A549 (cell line): ENCODE results near the gene SV2C. TPM values are rescaled to one million over a fixed set of nuclear protein-coding genes. Genes with fewer than 3 reads are reported as not detected.

Experiments
- ATAC-seq, 2 experiments: fragments of 200-7000 bp in 1 of 2; fragments of >200 bp in 1 of 2; cut with Nextera tagmentation in 1 of 2; cut with Tn5 transposase in 1 of 2; 3 replicates each; pipeline versions ENCODE4 v1.8.0 to v1.9.1; 2018 to 2020; ENCODE audit warnings: mild to moderate bottlenecking in 1 of 2, moderate library complexity in 1 of 2
- CTCF ChIA-PET: fragments of 300-600 bp; sonication (Branson Sonifier 250); formaldehyde crosslinking; extraction: SDS; loops from one replicate; lab custom pipeline; 2021; ENCODE audit warnings: antibody characterized with exemption, inconsistent platforms; lab: Yijun Ruan, JAX
- POLR2A ChIA-PET: fragments of 350-600 bp; formaldehyde crosslinking; extraction: SDS; loops from one replicate; lab custom pipeline; 2021; ENCODE audit warnings: antibody characterized with exemption, inconsistent platforms; lab: Yijun Ruan, JAX
- DNase-seq, 2 experiments: peaks; one replicate each; pipeline versions ENCODE4 v3.0.0 to v3.0.0-alpha.2; 2011 to 2016; ENCODE audit warnings: low read depth in 1 of 2, low spot score in 1 of 2
- FAIRE-seq: peaks from 2 replicates; lab custom pipeline; 2011; peaks lifted over from hg19 to GRCh38; lab: Jason Lieb, UNC
- H3K27ac ChIP-seq, 2 experiments: fragments of >200 bp; sonication (Bioruptor Twin); formaldehyde crosslinking; 3 replicates each; pipeline ENCODE4 v1.5.1; 2016 to 2017
- H3K4me1 ChIP-seq: fragments of >200 bp; sonication (Bioruptor Twin); formaldehyde crosslinking; 3 replicates; pipeline ENCODE4 v1.6.1; 2016
- H3K4me2 ChIP-seq: fragments of >200 bp; sonication (Bioruptor Twin); formaldehyde crosslinking; 3 replicates; pipeline ENCODE4 v1.6.1; 2016
- H3K4me3 ChIP-seq: fragments of >200 bp; sonication (Bioruptor Twin); formaldehyde crosslinking; 3 replicates; pipeline ENCODE4 v1.5.1; 2016
- H3K9me3 ChIP-seq: fragments of >200 bp; sonication (Bioruptor Twin); formaldehyde crosslinking; 3 replicates; pipeline ENCODE4 v1.6.1; 2016
- ATOH8 ChIP-seq: fragments of 250-450 bp; sonication (Bioruptor Pico); IDR thresholded peaks from 2 replicates; pipeline ENCODE4 v1.5.0; 2020; ENCODE audit warnings: low read depth, mild to moderate bottlenecking, moderate library complexity
- CBX2 ChIP-seq: fragments of 200-600 bp; sonication (generic); IDR thresholded peaks from 2 replicates; pipeline ENCODE4 v1.6.1; 2016; ENCODE audit warnings: low read depth, mild to moderate bottlenecking, borderline replicate concordance
- CBX8 ChIP-seq: fragments of 200-600 bp; sonication (generic); IDR thresholded peaks from 2 replicates; pipeline ENCODE4 v1.6.1; 2016
- CEBPB ChIP-seq, 2 experiments: fragments of >200 bp in 1 of 2; sonication (Bioruptor Twin) in 1 of 2; formaldehyde crosslinking in 1 of 2; IDR thresholded peaks; 2 replicates each; pipeline ENCODE4 v1.6.1; 2012 to 2016
- CHD2 ChIP-seq: fragments of 150-350 bp; IDR thresholded peaks from 2 replicates; pipeline ENCODE4 v1.6.1; 2014; ENCODE audit warnings: low read length; ENCODE audit not compliant: partially characterized antibody
- CTCF ChIP-seq: fragments of >200 bp; sonication (Bioruptor Twin); formaldehyde crosslinking; IDR thresholded peaks from 3 replicates; pipeline ENCODE4 v1.5.1; 2016
- E2F6 ChIP-seq: IDR thresholded peaks from 2 replicates; pipeline ENCODE4 v1.6.1; 2012; ENCODE audit warnings: low read depth, borderline replicate concordance
- FOSB ChIP-seq: fragments of 250-450 bp; sonication (Bioruptor Pico); IDR thresholded peaks from 2 replicates; pipeline ENCODE4 v1.5.0; 2020; ENCODE audit warnings: mild to moderate bottlenecking, moderate library complexity
- HES2 ChIP-seq: fragments of >200 bp; sonication (Bioruptor Twin); formaldehyde crosslinking; IDR thresholded peaks from 2 replicates; pipeline ENCODE4 v1.6.1; 2016
- JUN ChIP-seq, 2 experiments: fragments of >200 bp; sonication (Bioruptor Twin); formaldehyde crosslinking; IDR thresholded peaks; 2 replicates in 1 of 2; 3 replicates in 1 of 2; pipeline ENCODE4 v1.6.1; 2016 to 2017
- KDM1A ChIP-seq: fragments of 200-600 bp; sonication (generic); IDR thresholded peaks from 2 replicates; pipeline ENCODE4 v1.6.1; 2016; ENCODE audit warnings: low read depth, mild to moderate bottlenecking
- MAX ChIP-seq: IDR thresholded peaks from 2 replicates; pipeline ENCODE4 v1.6.1; 2012
- NPAS2 ChIP-seq: fragments of 250-450 bp; sonication (Bioruptor Pico); IDR thresholded peaks from 2 replicates; pipeline ENCODE4 v1.8.0; 2022; ENCODE audit warnings: mild to moderate bottlenecking, moderate library complexity, borderline replicate concordance
- PBX3 ChIP-seq: IDR thresholded peaks from 2 replicates; pipeline ENCODE4 v1.6.1; 2012
- RAD21 ChIP-seq, 2 experiments: fragments of >200 bp in 1 of 2; sonication (Bioruptor Twin) in 1 of 2; formaldehyde crosslinking in 1 of 2; IDR thresholded peaks in 1 of 2; conservative IDR thresholded peaks in 1 of 2; 2 replicates in 1 of 2; 3 replicates in 1 of 2; pipeline ENCODE4 v1.6.1; 2012 to 2018; ENCODE audit warnings: inconsistent platforms in 1 of 2
- RFX5 ChIP-seq: fragments of 450-650 bp; IDR thresholded peaks from 2 replicates; pipeline ENCODE4 v1.7.1; 2014; ENCODE audit warnings: antibody characterized with exemption, mild to moderate bottlenecking, moderate library complexity
- WGBS: methylation state at CpG from one replicate; pipeline ENCODE4 v1.1.6; 2017; ENCODE audit errors: missing lambda C conversion rate; 5-methylcytosine and 5-hydroxymethylcytosine counted together
- polyA plus RNA-seq, 4 experiments: library from polyadenylated mRNA; depleted of rRNA in 3 of 4; stranded (reverse); fragments of >200 nt; fragmentation: RNase III in 1 of 4; extraction: RNeasy Plus Mini Kit Qiagen cat#74134 plus additional on column Dnase treatment in 1 of 4; gene quantifications; 2 replicates in 3 of 4; 3 replicates in 1 of 4; pipeline ENCODE4 v1.2.3, GENCODE V29; 2011 to 2017

Gene SV2C
- polyA plus RNA-seq, 2 of the 4 experiments (the other 2 are of a cell fraction), result not detected

GRCh38 chr5:76143884-76144283 is 60.7 kb downstream of the SV2C start:
- Histone ChIP-seq H3K4me3 (no peak overlapping the region), H3K4me1 (no peaks in the 10 kb centered on the region), H3K27ac (no peak overlapping the region), H3K4me2 (no peak overlapping the region), H3K9me3 (no peaks in the 10 kb centered on the region)
- ChIA-PET POLR2A (no interaction called here), CTCF (interaction anchor here (0.7 kb wide), 1 partner anchor 409 kb away, joined by 3 read pairs; no protein-coding TSS in a partner anchor)
- TF ChIP-seq JUN (IDR thresholded peaks at IDR 0.05) (no peak), FOSB (no peak), RFX5 (no peak), CEBPB (IDR thresholded peaks at IDR 0.05) (0 out of 4 replicates have a peak, but pooled peaks of 1 of the 2 experiments have one; percentile 5)
- 20% methylated on average over 3 of the region's 3 CpGs for WGBS
- FAIRE-seq (no peak), DNase-seq (no peak), ATAC-seq (no peak)

GRCh38 chr5:76144513-76145274 is 61.5 kb downstream of the SV2C start:
- H3K9me3 ChIP-seq, result no peaks in the 10 kb centered on the region
- no peaks in the 10 kb centered on the region for H3K4me1 ChIP-seq
- no peak for DNase-seq
- H3K4me3 ChIP-seq, result no peak overlapping the region
- no peak for ATAC-seq
- no peak overlapping the region for H3K4me2 ChIP-seq
- no peak overlapping the region for H3K27ac ChIP-seq
- WGBS, result 41% methylated on average over 1 of the region's 1 CpG
- POLR2A ChIA-PET, result no interaction called here
- TF ChIP-seq CBX2, result no peak
- no peak for TF ChIP-seq MAX
- no peak for TF ChIP-seq CTCF
- CTCF ChIA-PET, result interaction anchor here (2.0 kb wide), 1 partner anchor 30 kb away, joined by 6 read pairs; no protein-coding TSS in a partner anchor
- FAIRE-seq, result no peak

GRCh38 chr5:76145945-76146344 is 62.8 kb downstream of the SV2C start:
- Histone ChIP-seq H3K9me3 (no peaks in the 10 kb centered on the region), H3K4me2 (no peak overlapping the region), H3K4me3 (no peak overlapping the region), H3K4me1 (no peaks in the 10 kb centered on the region), H3K27ac (no peak overlapping the region)
- WGBS, result 38% methylated on average over 5 of the region's 5 CpGs
- ATAC-seq (peak in 1 of 2 experiments; percentile 76; a peak in 3 of 6 replicates), DNase-seq (peak; percentile 10 to 62), FAIRE-seq (no peak)
- CTCF ChIA-PET, result interaction anchor here (0.8 to 2.0 kb wide), 2 partner anchors 29 to 129 kb away, joined by 3 to 6 read pairs; no protein-coding TSS in a partner anchor
- TF ChIP-seq RAD21 (conservative IDR thresholded peaks at IDR 0.05 in 1 of 2, IDR thresholded peaks at IDR 0.05 in 1 of 2), result peak in 1 of 2 experiments; percentile 26; a peak in 1 of 5 replicates
- TF ChIP-seq E2F6, result no peak
- POLR2A ChIA-PET, result no interaction called here

- ChIA-PET CTCF (no interaction called here), POLR2A (no interaction called here)
- H3K4me3 ChIP-seq, result no peak overlapping the region
- no peak for TF ChIP-seq RFX5
- no peak for TF ChIP-seq JUN (IDR thresholded peaks at IDR 0.05)
- no peak for TF ChIP-seq PBX3
- TF ChIP-seq NPAS2 (CRISPR knock-in tag), result no peak
- TF ChIP-seq MAX, result no peak
- TF ChIP-seq ATOH8, result no peak
- TF ChIP-seq KDM1A, result no peak
- TF ChIP-seq CHD2, result no peak
- no peak for TF ChIP-seq HES2
- no peak for TF ChIP-seq CBX8
- H3K27ac ChIP-seq, result no peak overlapping the region
- H3K4me2 ChIP-seq, result no peak overlapping the region
- DNase-seq, result no peak
- H3K9me3 ChIP-seq, result no peaks in the 10 kb centered on the region
- ATAC-seq, result no peak
- no peak for FAIRE-seq
- 44% methylated on average over 1 of the region's 1 CpG for WGBS
- H3K4me1 ChIP-seq, result no peaks in the 10 kb centered on the region
Measured at GRCh38 chr5:76149636-76150035, 66.5 kb downstream of the SV2C start.
